ENCODE measurements around the gene NTF4.

GRCh38 chr19:49080392-49080791 lies 15.8 kb upstream of the NTF4 start:
- no peak for TF ChIP-seq POLR2A (IDR thresholded peaks at IDR 0.05)
- TF ChIP-seq CTCF (IDR thresholded peaks at IDR 0.05): no peak

All from ovary (tissue), 3 donors.